ENCODE results near the gene RNU7-1. TPM values are rescaled to one million over a fixed set of nuclear protein-coding genes. Genes with fewer than 3 reads are reported as not detected.

The RNU7-1 gene
- total and polyA plus RNA-seq, 2 experiments from 2014 or later: not detected

DNA sequence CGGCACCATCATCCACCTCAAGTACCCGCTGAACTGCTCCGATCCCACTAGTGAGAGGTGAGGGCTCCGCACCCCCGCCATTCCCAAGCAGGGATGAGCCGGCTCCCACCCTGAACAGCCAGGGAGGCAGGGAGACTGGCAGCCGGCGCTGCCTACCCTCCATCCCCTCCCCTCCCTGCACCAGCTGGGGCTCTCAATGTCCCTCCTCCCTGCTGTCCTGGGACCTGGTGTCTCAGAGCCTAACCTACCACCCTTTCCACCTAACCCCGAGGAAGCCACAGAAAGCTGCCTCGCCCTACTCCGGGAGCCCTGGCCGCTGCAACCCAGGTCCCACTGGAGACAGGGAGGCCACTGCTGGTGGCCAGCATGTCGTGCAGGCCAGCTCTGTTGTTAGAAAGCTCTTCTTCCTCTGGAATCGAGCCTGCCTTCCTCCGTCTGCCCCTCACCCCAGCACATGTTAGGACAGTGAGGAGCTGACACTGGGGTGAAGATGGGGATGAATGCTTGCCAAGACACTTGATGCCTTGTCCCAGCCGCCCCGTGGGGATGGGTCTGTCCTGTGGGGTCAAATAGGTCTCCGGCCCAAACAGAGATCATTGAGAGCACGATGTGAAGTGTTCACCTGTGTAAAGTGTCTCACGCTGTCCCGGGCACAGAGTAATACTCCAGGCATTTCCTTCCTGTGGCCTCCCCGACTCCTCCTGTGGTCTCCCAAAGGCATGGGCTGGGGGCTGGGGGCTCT is 8.7 kb downstream of the RNU7-1 start:
- DNase-seq: no peak
- no peak for TF ChIP-seq EZH2phosphoT487 (IDR thresholded peaks at IDR 0.05; ENCODE audit: insufficient read depth, low read depth)
- TF ChIP-seq EZH2 (IDR thresholded peaks at IDR 0.05; ENCODE audit: insufficient read depth, poor library complexity, severe bottlenecking): no peak
- H3K9me3 ChIP-seq (ENCODE audit: low read depth): no peaks in the 10 kb centered on the region
- H3K4me2 ChIP-seq (ENCODE audit: unreplicated experiment): no peak overlapping the region
- no peaks in the 10 kb centered on the region for H3K36me3 ChIP-seq (ENCODE audit: low read depth)
- no peaks in the 10 kb centered on the region for H3K9me2 ChIP-seq (ENCODE audit: insufficient read depth)
- H3F3A ChIP-seq (ENCODE audit: insufficient read depth): no peaks in the 10 kb centered on the region
- H3K4me3 ChIP-seq: no peak overlapping the region
- in situ Hi-C loops (cut with MboI): no loop called here
- H3K27ac ChIP-seq: no peak overlapping the region
- H3K79me2 ChIP-seq (ENCODE audit: insufficient read depth): no peaks in the 10 kb centered on the region
- H3K4me1 ChIP-seq (ENCODE audit: insufficient read depth): no peaks in the 10 kb centered on the region
- H2AFZ ChIP-seq: no peak overlapping the region
- 77% methylated on average over 19 to 22 of the region's 22 CpGs for WGBS, 2 experiments (ENCODE audit: low coverage in 1 of 2, low lambda C conversion rate in 2 of 2, missing lambda C conversion rate in 2 of 2)
- no peak overlapping the region for H3K9ac ChIP-seq
- H3K27me3 ChIP-seq (replicated peaks; ENCODE audit: insufficient read depth): no peaks in the 10 kb centered on the region
- no peaks in the 10 kb centered on the region for H4K20me1 ChIP-seq (ENCODE audit: insufficient read depth)

DNA sequence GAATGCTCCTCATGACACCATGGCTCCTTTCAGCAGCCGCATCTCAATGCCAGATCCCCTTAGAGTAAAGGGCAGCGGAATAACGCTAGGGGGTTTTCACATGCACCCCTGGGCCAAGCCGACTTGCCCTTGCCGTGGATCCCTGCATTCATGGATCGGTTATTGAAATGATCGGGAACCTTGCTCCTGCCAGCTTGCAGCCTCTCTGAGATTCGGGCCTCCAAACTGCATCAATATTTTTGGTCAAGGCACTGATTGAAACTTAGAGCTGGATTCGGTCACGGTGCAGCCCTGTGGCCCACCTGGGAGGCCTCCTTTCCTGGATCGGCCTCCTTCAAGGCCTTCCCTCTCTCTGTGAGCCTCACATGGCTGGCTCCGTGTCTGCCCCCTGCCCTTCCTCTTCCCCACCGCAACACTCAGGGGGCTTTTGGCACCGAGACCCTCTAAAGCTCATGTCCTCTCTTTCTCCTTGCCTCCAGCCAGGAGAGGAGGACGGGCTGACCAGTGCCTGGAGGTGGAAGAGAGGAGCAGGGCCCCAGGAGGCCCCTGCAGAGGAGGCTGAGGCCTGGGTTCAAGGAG is 9.3 kb downstream of the RNU7-1 start:
- TF ChIP-seq EZH2phosphoT487 (IDR thresholded peaks at IDR 0.05; ENCODE audit: insufficient read depth, low read depth) (no peak), EZH2 (IDR thresholded peaks at IDR 0.05; ENCODE audit: insufficient read depth, poor library complexity, severe bottlenecking) (no peak)
- WGBS, 2 experiments (ENCODE audit: low coverage in 1 of 2, low lambda C conversion rate in 2 of 2, missing lambda C conversion rate in 2 of 2): 91% methylated on average over 15 of the region's 15 CpGs
- no peak overlapping the region for H3K27ac ChIP-seq
- H3K4me2 ChIP-seq (ENCODE audit: unreplicated experiment): no peak overlapping the region
- no peak overlapping the region for H3K9ac ChIP-seq
- DNase-seq: no peak
- H3K27me3 ChIP-seq (replicated peaks; ENCODE audit: insufficient read depth): no peaks in the 10 kb centered on the region
- H3K4me1 ChIP-seq (ENCODE audit: insufficient read depth): no peaks in the 10 kb centered on the region
- H3K4me3 ChIP-seq: no peak overlapping the region
- no peaks in the 10 kb centered on the region for H3K36me3 ChIP-seq (ENCODE audit: low read depth)
- no peaks in the 10 kb centered on the region for H3K9me3 ChIP-seq (ENCODE audit: low read depth)
- H3K9me2 ChIP-seq (ENCODE audit: insufficient read depth): no peaks in the 10 kb centered on the region
- no peaks in the 10 kb centered on the region for H3K79me2 ChIP-seq (ENCODE audit: insufficient read depth)
- H4K20me1 ChIP-seq (ENCODE audit: insufficient read depth): no peaks in the 10 kb centered on the region
- no peaks in the 10 kb centered on the region for H3F3A ChIP-seq (ENCODE audit: insufficient read depth)
- in situ Hi-C loops (cut with MboI): no loop called here
- no peak overlapping the region for H2AFZ ChIP-seq

DNA sequence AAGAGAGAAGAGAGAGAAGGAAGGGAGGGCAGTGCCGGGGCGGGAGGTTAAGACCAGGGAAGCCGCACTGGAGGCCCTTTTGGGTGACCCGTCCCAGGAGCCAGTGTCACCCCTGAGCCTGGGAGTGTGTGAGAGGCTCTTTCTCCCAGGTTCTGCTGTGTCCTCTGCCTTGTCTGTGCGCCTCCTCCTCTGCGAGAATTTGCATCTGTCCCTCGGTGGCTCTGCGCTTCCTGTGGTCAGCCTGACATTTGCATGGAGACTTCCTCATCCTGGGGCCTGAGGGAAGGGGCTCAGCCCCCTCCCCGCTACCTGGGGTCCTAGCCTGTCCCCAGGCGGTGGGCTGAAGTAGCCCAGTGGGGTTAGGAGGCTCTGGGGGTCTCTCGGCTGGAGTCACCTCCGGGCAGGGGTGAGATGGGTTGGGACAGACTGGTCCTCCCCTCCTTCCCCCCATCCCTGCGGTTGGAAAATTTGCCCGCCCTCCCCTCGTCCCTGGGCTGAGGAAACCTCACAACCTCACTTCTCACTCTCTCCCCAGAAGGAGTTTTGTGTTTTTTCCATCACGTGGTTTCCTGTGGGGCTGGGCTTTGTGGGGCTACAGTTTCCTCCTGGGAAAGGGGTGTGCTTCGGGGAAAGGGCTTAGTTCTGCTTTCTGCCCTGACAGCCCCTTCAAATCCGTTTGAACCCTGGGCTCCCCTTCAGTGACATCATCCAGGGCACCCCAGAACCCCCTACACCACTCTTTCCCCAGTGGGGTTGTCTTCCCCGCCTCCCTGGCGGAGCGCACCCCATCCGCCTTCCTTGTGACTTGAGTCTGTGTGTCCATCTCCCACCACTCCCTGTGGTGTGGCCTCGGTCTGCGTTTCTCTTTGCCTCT is 10.1 kb downstream of the RNU7-1 start:
- Histone ChIP-seq H3K79me2 (ENCODE audit: insufficient read depth) (no peaks in the 10 kb centered on the region), H3K9me2 (ENCODE audit: insufficient read depth) (no peaks in the 10 kb centered on the region), H3K27ac (no peak overlapping the region), H3K9ac (no peak overlapping the region), H4K20me1 (ENCODE audit: insufficient read depth) (no peaks in the 10 kb centered on the region), H2AFZ (no peak overlapping the region), H3F3A (ENCODE audit: insufficient read depth) (no peaks in the 10 kb centered on the region), H3K27me3 (replicated peaks; ENCODE audit: insufficient read depth) (no peaks in the 10 kb centered on the region), H3K9me3 (ENCODE audit: low read depth) (no peaks in the 10 kb centered on the region), H3K4me3 (no peak overlapping the region), H3K4me1 (ENCODE audit: insufficient read depth) (no peaks in the 10 kb centered on the region), H3K36me3 (ENCODE audit: low read depth) (no peaks in the 10 kb centered on the region), H3K4me2 (ENCODE audit: unreplicated experiment) (no peak overlapping the region)
- in situ Hi-C loops (cut with MboI): no loop called here
- no peak for TF ChIP-seq EZH2 (IDR thresholded peaks at IDR 0.05; ENCODE audit: insufficient read depth, poor library complexity, severe bottlenecking)
- no peak for TF ChIP-seq EZH2phosphoT487 (IDR thresholded peaks at IDR 0.05; ENCODE audit: insufficient read depth, low read depth)
- WGBS, 2 experiments (ENCODE audit: low coverage in 1 of 2, low lambda C conversion rate in 2 of 2, missing lambda C conversion rate in 2 of 2): 70 to 72% methylated on average over 17 to 24 of the region's 24 CpGs
- DNase-seq: no peak

DNA sequence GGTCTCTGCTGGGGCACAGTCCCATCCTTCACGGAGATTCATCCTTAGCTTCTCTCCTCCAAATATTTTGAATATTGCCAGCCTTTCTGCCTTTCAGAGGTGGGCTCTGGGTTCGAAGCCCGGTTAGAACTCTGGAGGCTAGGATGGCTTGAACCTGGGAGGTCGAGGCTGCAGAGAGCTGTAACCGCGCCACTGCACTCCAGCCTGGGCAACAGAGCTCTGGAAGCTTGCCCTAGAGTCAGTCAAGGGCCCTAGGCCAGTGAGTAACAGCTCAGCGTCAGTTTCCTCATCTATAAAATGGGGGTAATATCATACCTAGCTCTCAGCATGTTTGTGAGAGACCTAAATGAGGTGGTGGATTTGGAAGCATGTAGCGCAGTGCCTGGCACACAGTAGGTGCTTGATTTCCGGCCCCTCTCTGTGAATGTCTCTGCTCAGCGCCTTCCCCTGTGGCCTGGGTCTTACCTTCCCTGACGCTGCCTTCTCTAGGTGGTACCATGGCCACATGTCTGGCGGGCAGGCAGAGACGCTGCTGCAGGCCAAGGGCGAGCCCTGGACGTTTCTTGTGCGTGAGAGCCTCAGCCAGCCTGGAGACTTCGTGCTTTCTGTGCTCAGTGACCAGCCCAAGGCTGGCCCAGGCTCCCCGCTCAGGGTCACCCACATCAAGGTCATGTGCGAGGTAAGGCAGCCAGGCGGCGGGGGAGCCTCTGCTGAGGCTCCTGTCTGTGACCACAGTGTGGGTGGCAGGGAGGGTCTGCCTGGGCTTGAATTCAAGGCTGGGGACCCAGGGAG is 10.9 kb downstream of the RNU7-1 start:
- DNase-seq: no peak
- Histone ChIP-seq H3K27ac (no peak overlapping the region), H3K27me3 (replicated peaks; ENCODE audit: insufficient read depth) (no peaks in the 10 kb centered on the region), H3K4me2 (ENCODE audit: unreplicated experiment) (no peak overlapping the region), H3K4me3 (no peak overlapping the region), H3K9ac (no peak overlapping the region), H4K20me1 (ENCODE audit: insufficient read depth) (no peaks in the 10 kb centered on the region), H3F3A (ENCODE audit: insufficient read depth) (no peaks in the 10 kb centered on the region), H3K9me3 (ENCODE audit: low read depth) (no peaks in the 10 kb centered on the region), H3K9me2 (ENCODE audit: insufficient read depth) (no peaks in the 10 kb centered on the region), H3K79me2 (ENCODE audit: insufficient read depth) (no peaks in the 10 kb centered on the region), H2AFZ (no peak overlapping the region), H3K4me1 (ENCODE audit: insufficient read depth) (no peaks in the 10 kb centered on the region), H3K36me3 (ENCODE audit: low read depth) (no peaks in the 10 kb centered on the region)
- in situ Hi-C loops (cut with MboI): no loop called here
- no peak for TF ChIP-seq EZH2phosphoT487 (IDR thresholded peaks at IDR 0.05; ENCODE audit: insufficient read depth, low read depth)
- no peak for TF ChIP-seq EZH2 (IDR thresholded peaks at IDR 0.05; ENCODE audit: insufficient read depth, poor library complexity, severe bottlenecking)
- 80 to 84% methylated on average over 21 of the region's 21 CpGs for WGBS, 2 experiments (ENCODE audit: low coverage in 1 of 2, low lambda C conversion rate in 2 of 2, missing lambda C conversion rate in 2 of 2)
